Measurements from ENCODE around the gene GKN2.

GKN2 gene, protein sequence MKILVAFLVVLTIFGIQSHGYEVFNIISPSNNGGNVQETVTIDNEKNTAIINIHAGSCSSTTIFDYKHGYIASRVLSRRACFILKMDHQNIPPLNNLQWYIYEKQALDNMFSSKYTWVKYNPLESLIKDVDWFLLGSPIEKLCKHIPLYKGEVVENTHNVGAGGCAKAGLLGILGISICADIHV

DNA sequence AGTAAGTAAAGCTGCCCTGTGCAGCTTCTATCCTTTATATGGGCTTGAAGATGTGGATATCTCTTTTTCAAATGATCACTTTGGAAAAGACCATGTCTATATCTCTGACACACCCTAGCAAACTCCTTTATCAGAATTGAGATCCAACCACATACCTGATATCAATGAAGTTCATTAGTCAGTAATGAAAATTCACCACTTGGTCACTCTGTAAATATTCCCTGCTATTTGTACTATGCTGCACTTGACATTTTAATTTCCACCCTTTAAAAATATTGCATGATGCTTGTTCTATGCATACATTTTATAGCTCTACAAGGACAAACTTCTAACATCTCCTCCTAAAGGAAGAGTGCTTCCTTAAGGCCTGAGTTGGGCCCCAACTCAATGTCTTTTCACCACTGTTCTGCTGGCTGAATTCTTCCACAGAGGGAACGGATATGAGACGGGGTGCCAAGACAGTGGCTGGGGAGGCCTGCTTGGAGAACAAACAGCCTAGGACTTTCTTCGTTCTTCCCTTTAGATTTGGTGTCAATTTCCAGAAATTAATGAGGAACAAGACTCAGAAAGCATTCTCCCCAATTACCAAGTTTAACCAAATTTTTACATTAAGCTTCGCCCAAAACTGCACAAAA is at the start of gene GKN2:
Gene GKN2, minus strand, starts transcription at position 7 of the 635 bp plus-strand sequence. CDS start 32 bp downstream, outside the sequence.
- no peak for DNase-seq (ENCODE audit: low read depth)

DNA sequence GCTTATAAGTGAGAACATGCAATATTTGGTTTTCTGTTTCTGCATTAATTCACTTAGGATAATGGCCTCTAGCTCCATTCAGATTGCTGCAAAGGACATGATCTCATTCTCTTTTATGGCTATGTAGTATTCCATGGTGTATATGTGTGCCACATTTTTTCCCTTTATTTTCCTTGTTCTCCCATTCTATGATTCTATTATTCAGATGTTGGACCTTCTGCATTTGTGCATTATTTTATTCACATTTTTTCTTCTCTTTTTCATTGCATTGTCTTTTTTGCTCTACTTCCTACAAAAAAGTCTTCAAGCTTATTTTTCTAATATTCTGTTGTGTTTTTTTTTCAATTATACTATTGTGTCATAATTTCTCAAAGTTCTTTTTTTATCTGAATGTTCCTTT is 49.2 kb upstream of the GKN2 start:
- no peak for DNase-seq (ENCODE audit: low read depth)

DNA sequence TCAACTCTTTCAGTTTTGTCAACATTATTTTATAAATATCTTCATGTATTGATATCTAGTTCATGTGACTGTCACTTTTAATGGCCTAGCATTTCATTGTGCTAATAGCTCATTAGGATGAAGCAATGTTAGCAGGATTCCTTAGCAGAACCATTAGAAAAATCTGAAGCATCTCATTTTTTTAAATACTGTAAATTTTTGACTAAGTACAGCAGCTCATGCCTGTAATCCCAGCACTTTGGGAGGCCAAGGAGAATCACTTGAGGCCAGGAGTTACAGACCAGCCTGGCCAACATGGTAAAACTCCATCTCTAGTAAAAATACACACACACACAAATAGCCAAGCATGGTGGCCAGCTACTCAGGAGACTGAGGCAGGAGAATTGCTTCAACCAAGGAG is 44.7 kb upstream of the GKN2 start:
- DNase-seq (ENCODE audit: low read depth), result no peak

DNA sequence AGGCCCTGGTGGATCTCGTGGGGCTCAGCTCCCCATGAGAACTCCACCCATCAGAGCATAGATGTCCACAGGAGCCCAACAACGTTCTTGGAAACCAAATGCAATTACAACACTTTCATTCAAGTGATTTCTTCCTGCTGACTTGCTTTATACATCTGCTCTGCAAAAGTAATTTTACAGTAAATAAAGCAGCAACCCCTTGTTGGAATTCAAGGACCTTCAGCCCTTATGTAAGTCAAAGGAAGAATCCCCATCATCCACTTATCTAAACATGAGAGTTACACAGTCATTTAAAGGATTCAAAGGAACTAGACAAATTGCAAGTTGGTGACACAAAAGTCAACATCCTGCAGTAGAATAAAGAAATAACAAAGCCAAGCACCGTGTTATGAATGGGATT is 43.2 kb upstream of the GKN2 start:
- no peak for DNase-seq (ENCODE audit: low read depth)

DNA sequence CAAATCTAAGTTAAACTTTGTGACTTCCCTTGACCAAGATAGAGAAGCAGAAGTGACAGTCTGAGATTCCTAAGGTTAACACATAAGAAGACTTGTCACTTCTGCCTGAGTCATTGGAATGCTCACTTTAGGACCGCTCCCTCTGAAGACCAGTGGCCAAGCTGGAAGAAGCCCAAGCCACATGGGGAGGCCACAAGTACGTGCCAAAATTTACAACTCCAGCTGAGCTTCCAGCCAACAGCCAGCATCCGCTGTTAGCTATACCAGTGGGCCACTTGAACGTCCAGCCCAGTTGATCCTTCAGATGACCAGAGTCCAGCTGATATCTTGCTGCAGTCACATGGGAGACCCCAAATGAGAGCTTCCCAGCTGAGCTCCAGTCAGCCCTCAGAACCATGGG is 42.2 kb upstream of the GKN2 start:
- no peak for DNase-seq (ENCODE audit: low read depth)

DNA sequence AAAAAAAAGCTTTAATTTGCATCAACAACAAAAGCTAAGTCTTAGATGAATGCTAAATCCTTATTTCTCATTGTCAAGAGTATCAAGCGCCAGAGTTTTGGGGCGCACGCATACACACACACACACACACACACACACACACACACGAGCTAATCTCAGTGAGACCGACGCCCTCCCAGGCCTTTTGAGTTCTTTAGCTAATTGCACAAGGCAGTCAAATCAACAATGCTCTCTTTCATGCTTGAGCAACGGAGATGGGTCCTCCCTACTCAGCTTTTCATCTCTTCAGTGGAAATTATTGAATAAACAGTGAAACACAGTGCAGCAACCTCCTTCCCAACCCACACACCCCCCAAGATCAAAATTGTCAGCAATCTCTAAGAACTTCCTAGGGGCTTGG is 41.0 kb upstream of the GKN2 start:
- no peak for DNase-seq (ENCODE audit: low read depth)

DNA sequence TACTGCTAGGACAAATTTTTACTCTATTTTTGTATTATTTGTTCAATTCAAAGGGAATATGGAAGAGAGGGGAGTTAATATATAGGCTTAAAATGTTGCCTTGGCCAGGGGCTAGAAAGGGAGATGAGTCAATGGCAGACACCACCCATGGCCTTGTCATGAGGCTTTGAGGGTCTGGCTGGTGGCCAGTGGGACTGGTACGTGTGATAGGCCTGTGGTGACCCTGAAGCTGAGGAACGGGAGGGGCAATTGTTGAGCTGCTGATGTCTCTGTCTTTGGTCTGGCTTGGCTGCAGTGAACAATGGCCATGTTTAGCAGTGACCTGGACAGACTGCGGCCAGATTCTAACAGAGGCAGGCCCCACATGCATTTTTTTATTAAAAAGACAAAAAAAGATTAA is 40.2 kb upstream of the GKN2 start:
- DNase-seq (ENCODE audit: low read depth), result no peak

DNA sequence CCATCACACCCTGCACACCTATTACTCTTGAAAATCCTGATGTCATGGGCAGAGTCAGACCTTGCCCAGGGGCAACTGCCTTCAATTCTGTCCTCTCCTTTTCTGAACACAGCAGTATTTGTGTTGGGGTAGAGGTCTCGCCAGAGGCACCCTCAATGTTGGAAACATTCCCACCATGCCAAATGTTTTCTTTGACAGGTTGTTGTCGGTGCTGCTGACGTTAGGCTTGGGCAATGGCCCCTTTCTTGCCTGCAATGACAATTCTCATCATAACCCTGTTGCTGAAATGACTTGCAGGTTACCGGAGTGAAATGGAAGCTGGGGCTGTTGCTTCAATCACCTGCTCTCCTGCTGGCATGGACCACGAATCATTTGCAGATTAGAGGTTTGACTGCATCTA is 39.6 kb upstream of the GKN2 start:
- DNase-seq (ENCODE audit: low read depth), result no peak

DNA sequence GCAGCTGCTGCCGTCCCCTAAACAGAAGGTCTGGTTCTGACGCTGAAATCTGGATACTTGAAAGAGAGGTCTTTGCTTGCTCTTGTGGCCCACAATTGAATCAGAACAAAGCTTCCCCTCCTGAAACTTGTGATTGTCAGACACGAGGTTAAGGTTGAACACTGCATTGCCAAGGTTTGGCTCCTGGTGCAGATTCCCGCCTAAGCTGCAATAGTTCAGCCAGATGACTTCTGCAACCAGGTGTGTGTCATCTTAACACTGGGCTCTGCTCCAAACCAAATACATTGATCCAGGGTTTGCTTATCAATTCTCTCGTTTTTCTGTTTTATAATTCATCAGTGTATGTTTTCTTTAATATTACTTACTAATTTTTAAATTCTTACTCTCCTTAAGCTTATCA is 36.3 kb upstream of the GKN2 start:
- DNase-seq (ENCODE audit: low read depth), result no peak

DNA sequence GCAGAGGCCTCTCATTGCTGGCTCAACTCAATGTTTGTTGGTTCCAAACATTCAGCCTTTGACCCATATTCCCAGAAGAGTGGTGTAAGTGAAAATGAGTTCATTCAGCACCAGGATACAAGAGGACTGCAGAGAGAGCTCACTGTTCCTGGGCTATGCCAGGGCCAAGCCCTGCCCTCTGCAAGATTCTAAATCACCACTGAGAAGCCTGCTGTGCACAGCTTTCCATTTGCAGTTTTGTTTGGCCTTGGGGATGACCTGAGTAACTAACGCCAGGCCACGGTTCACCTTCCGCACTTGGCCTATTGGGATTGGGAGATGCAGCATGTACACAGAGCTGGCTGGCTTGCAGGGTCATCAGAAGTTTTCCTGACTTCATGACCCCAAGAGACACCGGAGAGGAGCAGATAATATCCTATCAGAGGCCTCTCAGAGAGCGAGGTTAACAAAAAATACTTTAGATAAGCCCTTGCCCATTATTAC is 34.4 kb upstream of the GKN2 start:
- DNase-seq (ENCODE audit: low read depth), result no peak

DNA sequence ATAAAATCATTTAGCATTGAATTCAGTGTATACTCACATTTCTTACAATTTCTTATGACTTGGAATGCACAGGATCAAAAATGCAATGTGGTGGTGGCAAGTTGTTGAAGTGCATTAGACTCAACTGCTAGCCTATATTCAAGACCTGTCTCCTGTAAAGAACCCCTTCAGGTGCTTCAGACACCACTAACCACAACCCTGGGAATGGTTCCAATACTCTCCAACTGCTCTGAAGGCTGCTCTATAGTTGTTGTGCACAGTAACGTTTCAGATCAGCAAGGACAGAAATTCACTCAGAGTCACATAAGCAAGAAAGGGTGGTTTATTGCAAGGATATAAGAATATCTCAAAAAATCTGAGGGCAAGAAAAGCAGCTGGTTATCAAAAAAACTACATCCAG is 28.3 kb upstream of the GKN2 start:
- DNase-seq (ENCODE audit: low read depth), result no peak

DNA sequence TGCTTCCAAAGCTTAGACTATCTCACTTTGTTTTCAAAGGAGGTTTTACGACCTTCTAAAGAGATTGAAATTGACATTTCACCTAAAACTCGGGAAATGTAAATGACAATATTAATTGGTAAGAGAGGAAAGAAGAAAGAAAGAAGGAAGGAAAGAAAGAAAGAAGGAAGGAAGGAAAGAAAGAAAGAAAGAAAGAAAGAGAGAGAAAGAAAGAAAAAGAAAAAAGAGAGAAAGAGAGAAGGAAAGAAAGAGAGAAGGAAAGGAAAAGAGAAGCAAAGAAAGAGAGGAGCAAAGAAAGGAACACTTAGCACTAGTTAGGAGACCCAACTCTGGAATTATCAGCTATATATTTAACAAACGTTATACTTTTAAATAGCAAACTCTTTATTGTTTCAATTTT is 25.4 kb upstream of the GKN2 start:
- no peak for DNase-seq (ENCODE audit: low read depth)

DNA sequence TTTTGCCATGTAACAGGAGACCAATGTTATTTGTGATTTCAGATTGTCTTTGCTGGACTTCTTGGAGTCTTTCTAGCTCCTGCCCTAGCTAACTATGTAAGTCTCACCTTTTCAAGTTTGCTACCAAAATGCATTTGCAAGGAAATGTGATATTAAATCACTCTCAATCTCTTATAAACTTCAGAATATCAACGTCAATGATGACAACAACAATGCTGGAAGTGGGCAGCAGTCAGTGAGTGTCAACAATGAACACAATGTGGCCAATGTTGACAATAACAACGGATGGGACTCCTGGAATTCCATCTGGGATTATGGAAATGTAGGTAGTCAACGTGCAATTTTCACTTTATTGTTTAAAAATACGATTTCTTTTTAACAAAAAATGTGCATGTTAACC is 24.8 kb upstream of the GKN2 start:
- no peak for DNase-seq (ENCODE audit: low read depth)

DNA sequence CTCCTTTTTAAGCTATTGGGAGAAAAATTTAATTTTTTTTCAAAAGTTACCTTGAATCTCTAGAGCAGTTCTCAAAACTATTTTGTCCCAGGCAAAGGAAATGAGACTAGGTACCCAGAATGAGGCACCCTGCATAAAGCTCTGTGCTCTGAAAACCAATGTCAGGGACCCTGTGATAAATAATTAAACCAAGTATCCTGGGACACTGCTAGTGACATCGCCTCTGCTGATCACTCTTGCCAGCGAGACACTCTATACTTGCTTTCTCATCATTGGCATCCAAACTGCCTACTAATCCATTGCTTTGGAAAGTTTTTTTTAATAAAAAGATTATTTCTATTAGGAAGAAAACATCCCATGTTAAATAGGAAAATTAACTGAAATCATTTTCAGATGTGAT is 23.2 kb upstream of the GKN2 start:
- DNase-seq (ENCODE audit: low read depth), result no peak

DNA sequence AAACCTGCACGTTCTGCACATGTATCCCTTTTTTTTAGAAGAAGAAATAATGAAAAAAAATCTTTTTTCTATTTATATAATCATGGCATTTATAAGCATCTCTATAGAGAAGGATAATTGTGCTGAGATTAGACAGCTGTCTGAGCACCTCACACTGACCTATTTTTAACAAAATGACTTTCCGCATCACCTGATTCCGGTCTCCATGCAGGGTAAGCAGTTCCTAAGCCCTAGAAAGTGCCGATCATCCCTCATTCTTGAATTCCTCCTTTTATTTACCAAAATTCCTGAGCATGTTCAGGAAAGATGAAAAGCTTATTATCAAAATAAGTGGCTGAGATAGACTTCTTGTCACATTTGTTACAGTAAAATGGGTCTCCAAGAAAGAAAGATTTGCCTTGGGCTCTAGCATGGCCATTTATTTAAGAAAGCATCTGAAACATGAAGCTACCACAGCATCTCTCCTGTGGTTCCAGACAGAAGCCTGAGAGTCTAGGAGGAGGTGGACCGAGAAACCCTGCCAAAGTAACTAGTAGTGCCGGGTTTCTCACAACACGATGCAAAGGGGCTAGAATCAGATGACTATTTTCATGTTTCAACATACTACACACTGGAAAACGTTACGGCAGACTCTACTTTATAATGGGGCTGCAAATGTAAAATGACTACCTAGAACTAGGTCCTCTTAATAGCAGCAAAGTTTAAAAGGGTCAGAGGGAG is 22.4 kb upstream of the GKN2 start:
- no peak for DNase-seq (ENCODE audit: low read depth)

DNA sequence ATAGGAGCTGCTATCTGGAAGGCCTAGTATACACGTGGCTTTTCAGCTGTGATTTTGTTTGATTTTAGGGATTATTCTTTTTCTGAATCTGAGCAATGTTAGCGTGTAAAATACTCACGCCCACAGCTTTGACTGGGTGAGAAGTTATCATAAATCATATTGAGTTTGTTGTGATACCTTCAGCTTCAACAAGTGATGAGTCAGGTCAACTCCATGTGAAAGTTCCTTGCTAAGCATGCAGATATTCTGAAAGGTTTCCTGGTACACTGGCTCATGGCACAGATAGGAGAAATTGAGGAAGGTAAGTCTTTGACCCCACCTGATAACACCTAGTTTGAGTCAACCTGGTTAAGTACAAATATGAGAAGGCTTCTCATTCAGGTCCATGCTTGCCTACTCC is 21.6 kb upstream of the GKN2 start, which contains the start of gene GKN1:
Gene GKN1, plus strand, starts transcription at position 386 of the 400 bp plus-strand sequence. CDS start 42 bp downstream, outside the sequence.
- no peak for DNase-seq (ENCODE audit: low read depth)

DNA sequence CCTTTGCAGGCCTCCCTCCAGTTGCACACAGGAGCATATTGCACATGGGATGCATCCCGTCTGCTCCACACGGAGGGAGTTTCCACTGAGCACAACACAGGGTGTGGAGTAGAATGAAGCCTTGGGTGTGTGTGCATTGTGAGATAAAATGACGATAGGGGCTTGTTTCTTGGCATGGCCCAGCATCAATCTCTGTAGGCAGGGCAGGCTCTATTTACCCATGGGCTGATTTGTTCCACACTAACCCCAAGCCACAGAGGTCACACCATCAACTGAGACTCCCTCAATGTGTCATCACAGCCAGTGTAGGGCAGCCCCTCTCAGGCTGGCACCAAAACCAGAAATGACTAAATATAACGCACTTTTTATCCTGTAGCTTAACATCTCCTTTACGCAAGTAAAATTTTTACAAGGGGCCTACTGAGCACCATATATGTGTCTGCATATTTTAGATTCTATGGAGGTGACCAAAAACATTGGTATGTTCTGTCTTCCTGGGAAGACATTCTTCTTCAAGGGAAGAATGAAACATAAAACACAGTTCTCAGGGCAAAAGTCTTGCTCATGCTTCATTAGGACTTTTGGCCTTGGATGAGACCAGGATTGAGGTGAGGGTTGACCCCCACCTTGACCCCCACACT is 19.0 kb upstream of the GKN2 start:
- no peak for DNase-seq (ENCODE audit: low read depth)

DNA sequence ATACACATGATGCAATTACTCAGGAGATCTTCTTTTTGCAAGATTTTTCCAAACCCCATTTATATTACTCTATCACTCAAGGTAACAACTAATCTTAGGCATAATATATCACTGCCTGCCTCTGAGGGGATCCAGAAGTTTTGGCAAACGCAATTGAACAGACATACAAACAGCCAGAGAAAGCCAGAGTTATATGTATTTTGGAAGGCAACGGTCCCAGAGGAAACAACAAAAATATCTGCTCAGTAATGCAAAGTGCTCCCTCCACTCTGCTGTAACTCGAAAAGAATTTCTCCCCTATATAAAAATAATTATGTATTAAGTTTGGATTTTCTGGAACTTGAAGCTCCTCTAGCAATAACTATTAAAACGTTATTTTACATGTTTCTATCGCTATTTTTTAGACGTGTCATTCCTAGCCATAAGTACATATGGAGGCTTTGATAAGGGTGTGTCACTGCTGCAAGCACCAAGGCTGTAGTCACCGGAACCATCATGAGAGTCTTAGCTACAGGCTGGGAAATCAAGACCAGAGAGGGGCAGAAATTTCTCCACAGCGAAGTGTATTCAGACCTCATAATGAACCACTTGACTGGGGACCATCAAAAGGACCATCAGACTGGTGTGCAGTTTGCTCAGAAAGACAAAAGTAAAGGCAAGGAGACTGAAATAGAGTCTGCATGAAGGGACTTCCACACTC is 18.0 kb upstream of the GKN2 start:
- DNase-seq (ENCODE audit: low read depth), result no peak

DNA sequence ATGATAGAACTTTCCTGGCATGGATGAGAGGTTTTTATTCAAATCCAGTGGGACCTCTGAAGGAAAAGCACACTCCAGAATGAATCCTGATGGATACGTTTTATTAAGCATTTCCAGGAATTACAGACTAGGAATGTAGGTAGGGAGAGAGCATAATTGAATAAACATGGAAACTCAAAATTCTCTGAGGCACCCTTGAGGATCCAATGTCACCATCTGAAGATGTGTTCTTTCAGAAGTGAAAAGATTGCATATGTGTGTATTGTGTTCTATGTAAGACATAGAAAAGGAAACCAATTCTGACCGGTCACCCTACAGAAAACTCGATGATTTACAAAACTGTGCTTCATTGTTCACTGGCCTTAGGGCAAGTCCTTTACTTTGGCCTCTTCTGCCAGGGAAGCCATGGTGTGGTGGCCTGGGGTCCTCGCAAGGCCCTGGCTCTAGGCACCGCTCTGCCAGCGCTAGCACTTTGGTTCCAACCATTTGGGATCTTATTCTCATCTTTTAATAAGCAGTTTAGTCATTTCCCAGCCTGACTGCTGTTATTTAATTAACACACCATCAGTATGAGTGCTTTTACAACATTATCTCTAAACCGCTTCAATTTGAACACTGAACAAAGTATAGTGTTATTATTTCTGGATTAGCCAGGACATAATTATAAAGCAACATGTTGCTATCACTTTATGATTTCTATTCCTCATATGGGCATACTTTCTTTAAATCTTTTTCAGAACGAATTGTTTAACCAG is 17.2 kb upstream of the GKN2 start:
- DNase-seq (ENCODE audit: low read depth), result no peak

DNA sequence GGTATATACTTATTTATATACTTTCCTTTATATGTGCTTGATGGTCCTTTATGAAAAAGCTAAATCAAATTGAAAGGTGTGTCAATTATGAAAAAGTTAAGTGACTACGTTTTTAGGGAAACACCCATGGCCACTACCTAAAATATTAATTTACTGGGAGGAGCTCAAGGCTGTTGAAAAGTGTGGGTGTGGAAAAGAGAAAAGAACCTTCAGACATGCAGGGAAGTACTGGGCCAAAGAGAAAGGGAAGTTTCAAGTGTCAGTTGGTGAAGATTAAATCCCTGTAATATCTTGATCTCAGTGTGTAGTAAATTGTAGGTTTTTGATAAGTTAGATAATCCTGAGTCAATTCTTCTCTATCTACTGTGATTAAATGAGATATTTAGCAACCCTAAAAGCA is 15.5 kb upstream of the GKN2 start:
- no peak for DNase-seq (ENCODE audit: low read depth)

DNA sequence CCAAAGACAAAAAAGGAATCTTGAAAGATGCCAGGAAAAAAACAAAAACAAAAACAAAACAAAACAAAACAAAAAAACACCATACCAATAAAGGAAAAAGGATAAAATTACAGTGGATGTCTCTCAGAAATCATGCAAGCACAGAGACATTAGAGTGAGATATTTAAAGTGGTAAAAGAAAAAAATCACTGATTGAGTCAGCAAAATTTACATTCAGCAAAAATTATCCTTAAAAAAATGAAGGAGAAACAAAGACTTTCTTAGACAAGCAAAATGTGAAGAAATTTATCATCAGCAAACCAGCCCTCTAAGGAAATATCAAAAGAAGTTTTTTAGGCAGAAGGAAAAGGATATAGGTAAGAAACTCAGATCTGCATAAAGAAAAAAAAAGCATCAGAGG is 11.6 kb upstream of the GKN2 start:
- DNase-seq (ENCODE audit: low read depth), result no peak

DNA sequence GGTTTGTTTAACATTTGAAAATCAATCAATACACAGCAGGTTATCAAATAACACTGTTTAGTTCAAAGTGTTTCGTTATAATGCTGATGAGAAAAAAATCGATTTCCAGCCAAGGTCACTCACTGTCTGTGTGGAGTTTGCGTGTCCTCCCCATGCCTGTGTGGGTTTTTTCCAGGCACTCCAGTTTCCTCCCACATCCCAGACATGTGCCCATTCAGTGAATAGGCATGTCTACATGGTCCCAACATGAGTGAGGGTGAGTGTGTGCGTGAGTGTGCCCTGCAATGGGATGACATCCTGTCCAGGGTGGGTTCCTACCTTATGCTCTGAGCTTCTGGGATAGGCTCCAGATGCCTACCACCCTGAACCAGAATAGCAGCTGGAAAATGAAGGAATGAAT is 8.7 kb upstream of the GKN2 start:
- DNase-seq (ENCODE audit: low read depth), result no peak
